GM10847 (cell line): ENCODE data around the gene MAD2L1BP.

ENCODE experiments used
- POLR2A ChIP-seq: IDR thresholded peaks from 2 replicates; pipeline ENCODE4 v1.6.1; 2011; ENCODE audit not compliant: insufficient read length; ENCODE audit errors: extremely low read depth

The MAD2L1BP gene

GRCh38 chr6:43635387-43636307 lies at the start of gene MAD2L1BP:
Gene MAD2L1BP, plus strand, starts transcription at chr6:43635840. Its CDS starts 36 bp downstream, at chr6:43635876.
- TF ChIP-seq POLR2A = peak; percentile 89

GRCh38 chr6:43588194-43588593 lies 47.4 kb upstream of the MAD2L1BP start:
- no peak for TF ChIP-seq POLR2A

- no peak for TF ChIP-seq POLR2A
Measured at GRCh38 chr6:43593938-43594337, 41.7 kb upstream of the MAD2L1BP start.

GRCh38 chr6:43600595-43600994 lies 35.0 kb upstream of the MAD2L1BP start:
- no peak for TF ChIP-seq POLR2A

GRCh38 chr6:43604174-43604573 lies 31.5 kb upstream of the MAD2L1BP start:
- no peak for TF ChIP-seq POLR2A

GRCh38 chr6:43606019-43606418 lies 29.6 kb upstream of the MAD2L1BP start:
- no peak for TF ChIP-seq POLR2A

GRCh38 chr6:43608310-43608763 lies 27.3 kb upstream of the MAD2L1BP start:
- no peak for TF ChIP-seq POLR2A

- no peak for TF ChIP-seq POLR2A
Measured at GRCh38 chr6:43608807-43609206, 26.8 kb upstream of the MAD2L1BP start.

GRCh38 chr6:43609402-43609801 lies 26.2 kb upstream of the MAD2L1BP start:
- TF ChIP-seq POLR2A = no peak

- no peak for TF ChIP-seq POLR2A
Measured at GRCh38 chr6:43610431-43610830, 25.2 kb upstream of the MAD2L1BP start.

- no peak for TF ChIP-seq POLR2A
Measured at GRCh38 chr6:43613721-43614395, 21.8 kb upstream of the MAD2L1BP start.

GRCh38 chr6:43614396-43614730 lies 21.3 kb upstream of the MAD2L1BP start:
- no peak for TF ChIP-seq POLR2A

- no peak for TF ChIP-seq POLR2A
Measured at GRCh38 chr6:43616725-43617472, 18.7 kb upstream of the MAD2L1BP start.

GRCh38 chr6:43621078-43621835 lies 14.4 kb upstream of the MAD2L1BP start:
- TF ChIP-seq POLR2A = no peak

GRCh38 chr6:43621836-43622180 lies 13.8 kb upstream of the MAD2L1BP start:
- TF ChIP-seq POLR2A = no peak

GRCh38 chr6:43622541-43622940 lies 13.1 kb upstream of the MAD2L1BP start:
- TF ChIP-seq POLR2A = no peak
